ENCODE data around the gene ZNF423. TPM values are rescaled to one million over a fixed set of nuclear protein-coding genes. Genes with fewer than 3 reads are reported as not detected.

Gene ZNF423
- total and polyA plus RNA-seq, 2 of the 13 experiments (the other 11 are each of a cell fraction or from before 2014, with no cell fraction given) = 0.07 to 0.31 TPM

GRCh38 chr16:49514073-49514980 lies 341.6 kb downstream of the ZNF423 start (continued):
- TF ChIP-seq MEIS1 (CRISPR knock-in tag; IDR thresholded peaks at IDR 0.05; ENCODE audit: borderline replicate concordance) = no peak
- TF ChIP-seq GPN1 (CRISPR knock-in tag; IDR thresholded peaks at IDR 0.05; ENCODE audit: borderline replicate concordance) = no peak
- TF ChIP-seq, protein P1, sequence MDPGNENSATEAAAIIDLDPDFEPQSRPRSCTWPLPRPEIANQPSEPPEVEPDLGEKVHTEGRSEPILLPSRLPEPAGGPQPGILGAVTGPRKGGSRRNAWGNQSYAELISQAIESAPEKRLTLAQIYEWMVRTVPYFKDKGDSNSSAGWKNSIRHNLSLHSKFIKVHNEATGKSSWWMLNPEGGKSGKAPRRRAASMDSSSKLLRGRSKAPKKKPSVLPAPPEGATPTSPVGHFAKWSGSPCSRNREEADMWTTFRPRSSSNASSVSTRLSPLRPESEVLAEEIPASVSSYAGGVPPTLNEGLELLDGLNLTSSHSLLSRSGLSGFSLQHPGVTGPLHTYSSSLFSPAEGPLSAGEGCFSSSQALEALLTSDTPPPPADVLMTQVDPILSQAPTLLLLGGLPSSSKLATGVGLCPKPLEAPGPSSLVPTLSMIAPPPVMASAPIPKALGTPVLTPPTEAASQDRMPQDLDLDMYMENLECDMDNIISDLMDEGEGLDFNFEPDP (CRISPR knock-in tag; conservative IDR thresholded peaks at IDR 0.05) = no peak

DNA sequence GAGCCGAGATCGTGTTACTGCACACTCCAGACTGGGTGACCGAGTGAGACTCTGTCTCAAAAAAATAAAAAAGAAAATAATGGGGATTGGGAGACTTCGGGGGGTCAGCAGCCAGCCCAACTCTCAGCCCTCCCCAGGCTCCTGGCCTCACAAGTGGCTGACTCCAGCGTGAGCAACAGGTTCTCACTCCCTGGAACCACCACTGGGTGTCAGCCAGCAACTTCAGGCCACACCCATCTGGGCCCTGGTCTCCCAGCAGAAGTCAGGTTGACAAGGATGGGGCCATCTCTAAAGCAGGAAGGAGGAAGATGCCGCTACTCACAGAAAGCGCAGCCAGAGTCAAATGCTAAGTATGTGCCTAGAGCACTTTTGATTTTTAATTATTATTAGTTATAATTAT lies 342.9 kb downstream of the ZNF423 start:
- POLR2A ChIA-PET = no interaction called here
- WGBS (ENCODE audit: low lambda C conversion rate) = 39% methylated on average over 7 of the region's 7 CpGs
- CTCF ChIA-PET (ENCODE audit: low intra/inter-chr PET ratio, low total read pairs) = no interaction called here
- Histone ChIP-seq H3K36me3 (replicated peaks in 1 of 2; ENCODE audit: control insufficient read depth in 1 of 2, insufficient read depth in 2 of 2, low read length in 2 of 2) (no peaks in the 10 kb centered on the region), H3K27me3 (ENCODE audit: control insufficient read depth in 1 of 2, insufficient read depth in 2 of 2, low read length in 2 of 2) (peaks cover 2 to 12% of the 10 kb centered on the region in 2 experiments; a peak in 2 of 5 replicates), H4K20me1 (ENCODE audit: insufficient read depth, low read length) (no peaks in the 10 kb centered on the region), H3K4me2 (ENCODE audit: low read depth, low read length) (no peak overlapping the region), H3K27ac (ENCODE audit: extremely low read length, insufficient read depth, low read length) (no peak overlapping the region), H3K9ac (ENCODE audit: insufficient read depth, low read depth, low read length) (no peak overlapping the region), H3K9me3 (ENCODE audit: low read length) (no peaks in the 10 kb centered on the region), H3K4me3 (replicated peaks in 1 of 3; ENCODE audit: insufficient read depth in 1 of 3, low read depth in 2 of 3, low read length in 3 of 3) (no peak overlapping the region), H2AFZ (ENCODE audit: low read length) (no peak overlapping the region), H3K79me2 (ENCODE audit: insufficient read depth, low read length) (no peaks in the 10 kb centered on the region), H3K4me1 (ENCODE audit: insufficient read depth, low read length) (no peaks in the 10 kb centered on the region)
- no TSS peak for BruUV-seq (replicated peaks)
- intact Hi-C loops (cut with micrococcal nuclease; ENCODE audit: unreplicated experiment) = no loop called here
- in situ Hi-C loops (cut with HindIII; ENCODE audit: extremely low pct_ligation_motif_present, low pct_unique_long_range_greater_than_20kb) = no loop called here
- ATAC-seq (peak; percentile 81), DNase-seq (ENCODE audit: low spot score) (no peak), FAIRE-seq (no peak)
- TF ChIP-seq ZNF496 (CRISPR knock-in tag; IDR thresholded peaks at IDR 0.05; ENCODE audit: insufficient replicate concordance) = no peak
- no peak for TF ChIP-seq ZNF782 (CRISPR knock-in tag; IDR thresholded peaks at IDR 0.05; ENCODE audit: borderline replicate concordance)
- no peak for TF ChIP-seq MEIS1 (CRISPR knock-in tag; IDR thresholded peaks at IDR 0.05; ENCODE audit: borderline replicate concordance)
- no peak for TF ChIP-seq PRPF4 (IDR thresholded peaks at IDR 0.05; ENCODE audit: low read depth, low read length, poor library complexity, severe bottlenecking)
- no peak for TF ChIP-seq ZSCAN12 (CRISPR knock-in tag; IDR thresholded peaks at IDR 0.05)
- TF ChIP-seq STAG1 (CRISPR knock-in tag; IDR thresholded peaks at IDR 0.05) = 0 out of 2 replicates have a peak, but pooled peaks have one; percentile 32
- no peak for TF ChIP-seq HMGA1 (CRISPR knock-in tag; conservative IDR thresholded peaks at IDR 0.05)
- TF ChIP-seq, protein P2, sequence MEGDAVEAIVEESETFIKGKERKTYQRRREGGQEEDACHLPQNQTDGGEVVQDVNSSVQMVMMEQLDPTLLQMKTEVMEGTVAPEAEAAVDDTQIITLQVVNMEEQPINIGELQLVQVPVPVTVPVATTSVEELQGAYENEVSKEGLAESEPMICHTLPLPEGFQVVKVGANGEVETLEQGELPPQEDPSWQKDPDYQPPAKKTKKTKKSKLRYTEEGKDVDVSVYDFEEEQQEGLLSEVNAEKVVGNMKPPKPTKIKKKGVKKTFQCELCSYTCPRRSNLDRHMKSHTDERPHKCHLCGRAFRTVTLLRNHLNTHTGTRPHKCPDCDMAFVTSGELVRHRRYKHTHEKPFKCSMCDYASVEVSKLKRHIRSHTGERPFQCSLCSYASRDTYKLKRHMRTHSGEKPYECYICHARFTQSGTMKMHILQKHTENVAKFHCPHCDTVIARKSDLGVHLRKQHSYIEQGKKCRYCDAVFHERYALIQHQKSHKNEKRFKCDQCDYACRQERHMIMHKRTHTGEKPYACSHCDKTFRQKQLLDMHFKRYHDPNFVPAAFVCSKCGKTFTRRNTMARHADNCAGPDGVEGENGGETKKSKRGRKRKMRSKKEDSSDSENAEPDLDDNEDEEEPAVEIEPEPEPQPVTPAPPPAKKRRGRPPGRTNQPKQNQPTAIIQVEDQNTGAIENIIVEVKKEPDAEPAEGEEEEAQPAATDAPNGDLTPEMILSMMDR (CRISPR knock-in tag; IDR thresholded peaks at IDR 0.05) = peak; percentile 49
- no peak for TF ChIP-seq ZNF777 (CRISPR knock-in tag; IDR thresholded peaks at IDR 0.05)

Measured in HepG2 (cell line).